ENCODE results near the gene ZBTB3. TPM values are rescaled to one million over a fixed set of nuclear protein-coding genes. Genes with fewer than 3 reads are reported as not detected.

The ZBTB3 gene
- 15.2 TPM for total RNA-seq

DNA sequence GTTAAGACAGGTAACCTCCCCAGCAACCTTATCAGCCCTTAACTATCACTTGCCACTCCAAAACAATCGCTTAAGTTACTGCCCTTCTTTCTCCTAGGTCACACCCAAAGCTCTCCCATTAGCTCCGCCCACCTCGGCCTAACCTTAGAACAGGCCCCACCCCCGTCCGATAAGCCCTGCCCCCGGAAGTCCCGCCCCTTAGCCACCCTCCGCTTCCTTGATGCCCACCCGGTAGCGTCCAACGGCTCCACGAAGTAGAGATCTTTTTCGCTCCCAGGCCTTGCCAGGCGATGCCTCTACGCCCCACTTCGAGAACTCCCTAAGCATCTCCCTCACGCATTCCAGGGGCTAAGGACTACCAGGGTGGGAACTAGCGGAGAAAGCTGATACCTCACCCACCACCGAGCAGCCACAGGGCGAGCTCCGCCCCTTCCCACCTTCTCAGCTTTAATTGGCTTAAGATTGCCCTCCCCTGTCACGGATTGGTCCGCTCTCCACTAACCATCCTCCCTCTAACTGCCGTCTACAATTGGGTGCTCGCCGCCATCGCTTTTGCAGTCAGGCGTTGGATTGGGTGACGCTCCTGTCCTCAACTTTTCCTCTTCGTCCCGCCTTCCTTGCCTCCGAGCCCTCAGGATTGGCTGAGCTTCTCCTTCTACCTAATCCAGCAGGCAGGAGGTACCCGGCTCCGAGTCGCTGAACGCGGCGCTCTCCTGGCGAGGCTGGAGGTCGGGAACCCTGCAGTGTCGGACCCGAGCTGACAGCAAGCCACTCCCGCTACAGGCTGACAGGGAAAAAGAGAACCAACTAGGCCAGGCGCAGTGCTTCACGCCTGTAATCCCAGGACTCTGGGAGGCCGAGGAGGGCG lies at the start of gene ZBTB3:
ZBTB3 (minus strand) TSS at position 425 of the 868 bp plus-strand sequence. CDS start 496 bp downstream, outside the sequence.

DNA sequence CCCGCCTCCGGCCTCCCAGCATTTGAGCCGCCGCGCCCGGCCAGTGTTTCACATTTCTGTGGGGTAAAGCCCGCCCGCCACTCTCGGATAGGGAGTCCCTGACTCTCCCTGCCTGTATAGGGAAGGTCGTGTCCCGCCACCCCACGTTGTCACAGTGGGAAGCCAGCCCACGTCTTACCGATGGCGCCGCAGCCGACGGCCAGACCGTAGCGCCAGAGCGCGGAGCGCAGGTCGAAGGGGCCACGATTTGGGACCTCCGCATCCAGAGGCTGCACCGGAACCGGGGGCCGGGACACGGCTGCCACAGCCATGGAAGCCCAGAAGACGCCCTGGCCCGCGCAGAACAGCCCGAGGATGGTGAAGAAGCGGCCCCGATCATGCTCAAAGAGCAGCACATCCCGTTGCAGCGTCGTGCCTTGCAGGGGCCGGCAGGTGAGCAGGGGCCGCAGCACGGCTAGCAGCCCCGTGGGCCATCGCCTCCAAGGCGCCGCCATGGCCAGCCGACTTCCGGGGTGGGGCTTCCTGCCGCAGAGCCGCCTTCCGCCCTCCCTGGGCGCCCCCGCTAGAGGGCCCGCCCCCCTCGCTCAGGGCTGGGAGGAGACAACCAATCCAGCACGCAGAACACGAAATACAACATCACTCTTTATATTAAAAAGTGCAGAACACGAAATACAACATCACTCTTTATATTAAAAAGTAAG lies 37.7 kb upstream of the ZBTB3 start, which contains the start of gene TMEM223:
TMEM223 (minus strand) TSS at position 506 of the 701 bp plus-strand sequence; CDS start at position 494, 12 bp downstream.

DNA sequence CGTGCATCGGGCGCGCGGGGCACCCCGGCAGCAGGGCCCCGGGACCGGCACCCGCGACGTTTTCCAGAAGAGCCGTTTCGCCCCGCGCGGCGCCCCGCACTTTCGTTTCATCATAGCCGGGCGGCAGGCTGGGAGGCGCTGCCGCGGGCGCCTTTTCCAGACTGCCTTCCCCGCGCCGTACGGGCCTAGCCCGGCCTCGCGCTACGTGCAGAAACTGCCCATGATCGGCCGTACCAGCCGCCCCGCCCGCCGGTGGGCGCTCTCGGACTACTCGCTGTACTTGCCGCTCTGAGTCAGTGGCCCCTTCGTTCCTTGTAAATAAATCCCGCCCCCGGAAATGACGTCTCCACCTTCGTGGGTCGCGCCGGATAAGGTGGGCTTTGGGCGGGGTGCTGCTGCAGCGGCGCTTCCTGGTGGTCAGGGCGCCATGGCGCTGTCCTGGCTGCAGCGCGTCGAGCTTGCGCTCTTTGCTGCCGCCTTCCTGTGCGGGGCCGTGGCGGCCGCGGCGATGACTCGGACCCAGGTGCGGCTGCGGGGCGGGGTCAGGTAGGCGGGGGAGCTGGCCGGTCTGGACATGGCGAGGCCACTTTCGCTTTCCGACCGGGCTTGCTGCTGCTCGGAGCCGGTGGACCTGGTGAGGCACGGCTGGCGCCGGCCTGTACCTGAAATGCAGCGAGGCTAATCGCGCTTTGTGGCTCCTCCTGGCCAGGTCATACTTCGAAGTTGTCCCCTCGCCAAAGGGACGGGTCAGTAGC lies 33.2 kb upstream of the ZBTB3 start, which contains the start of gene TMEM179B:
TMEM179B (plus strand) TSS at position 398 of the 755 bp plus-strand sequence; CDS start at position 428, 30 bp downstream.

DNA sequence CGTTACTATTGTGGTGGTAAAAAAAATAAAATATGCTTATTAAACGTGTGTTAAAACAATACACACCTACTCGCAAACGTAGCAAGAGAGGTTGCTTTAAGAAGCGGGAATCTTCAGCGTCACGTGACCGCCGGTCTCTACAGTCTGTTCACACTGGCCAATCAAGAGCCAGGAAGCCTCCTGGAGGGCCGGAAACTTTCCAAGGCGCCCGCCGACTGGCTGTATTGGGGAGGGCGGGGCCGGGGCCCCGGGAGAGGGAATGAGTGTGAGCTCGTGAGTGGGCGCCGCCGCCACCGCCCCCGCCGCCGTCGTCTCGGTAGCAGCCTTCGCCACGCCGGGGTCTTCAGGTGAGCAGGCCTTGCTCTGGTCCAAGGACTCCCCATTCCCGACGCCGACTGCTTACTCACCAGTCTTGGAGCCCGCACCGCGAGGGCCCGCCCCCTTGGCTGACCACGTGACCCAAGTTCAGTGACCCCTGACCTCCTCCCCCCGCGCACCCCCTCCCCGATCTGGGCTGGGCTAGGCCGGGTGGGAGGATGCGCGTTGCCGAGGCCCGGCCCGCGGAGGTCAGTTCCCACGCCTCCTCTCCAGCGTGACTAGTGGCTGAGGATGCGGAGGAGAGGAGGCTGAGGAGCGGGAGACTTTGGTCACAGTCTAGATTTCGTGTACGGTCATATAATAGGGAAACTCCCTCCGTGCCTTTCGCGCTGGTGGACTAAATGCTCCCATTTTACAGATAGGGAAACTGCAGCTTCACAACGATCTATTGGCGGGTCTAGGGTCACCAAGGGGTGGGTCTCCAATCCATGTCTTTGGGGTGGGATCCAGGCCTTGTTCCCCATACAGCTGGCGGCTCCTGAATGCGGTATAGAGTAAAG lies 17.4 kb upstream of the ZBTB3 start, which contains the start of gene TAF6L:
TAF6L (plus strand) TSS at position 253 of the 878 bp plus-strand sequence. CDS start 4,388 bp downstream, outside the sequence.

DNA sequence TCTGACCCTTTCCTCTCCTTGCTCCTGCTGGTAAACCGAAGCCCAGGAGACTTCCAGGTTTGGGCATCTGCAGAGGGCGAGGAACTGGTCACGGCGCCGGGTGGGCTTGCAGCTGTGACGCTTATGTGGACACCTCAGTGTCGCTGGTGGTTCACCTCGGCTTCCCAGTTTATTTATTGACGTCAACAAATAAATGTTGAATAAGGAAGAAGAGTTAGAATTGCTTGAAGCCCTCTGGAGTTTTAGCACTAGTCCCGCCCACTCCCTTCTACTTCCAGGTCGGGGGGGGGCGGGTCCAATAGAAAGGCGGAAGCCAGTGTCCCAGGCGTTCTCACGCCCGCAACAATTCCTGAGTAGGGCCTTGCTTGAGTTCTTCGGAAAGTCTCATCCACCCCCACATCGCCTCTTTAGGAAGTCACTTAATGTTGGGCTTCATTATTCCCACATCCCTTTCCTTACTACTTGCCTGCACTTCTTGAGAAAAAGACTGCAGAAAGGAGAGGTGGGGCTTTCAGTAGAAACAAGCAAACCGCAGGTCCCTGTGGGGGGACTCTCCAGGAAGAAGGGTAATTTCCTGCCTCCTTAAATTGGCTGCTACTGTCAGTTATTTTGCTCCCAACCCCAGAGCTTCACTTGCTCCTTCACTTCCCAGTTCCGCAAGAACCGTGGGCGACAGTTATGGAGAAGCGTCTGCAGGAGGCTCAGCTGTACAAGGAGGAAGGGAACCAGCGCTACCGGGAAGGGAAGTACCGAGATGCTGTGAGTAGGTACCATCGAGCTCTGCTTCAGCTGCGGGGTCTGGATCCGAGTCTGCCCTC lies 25.6 kb downstream of the ZBTB3 start, which contains the start of gene TTC9C:
TTC9C (plus strand) TSS at position 316 of the 818 bp plus-strand sequence; CDS start at position 679, 363 bp downstream.

DNA sequence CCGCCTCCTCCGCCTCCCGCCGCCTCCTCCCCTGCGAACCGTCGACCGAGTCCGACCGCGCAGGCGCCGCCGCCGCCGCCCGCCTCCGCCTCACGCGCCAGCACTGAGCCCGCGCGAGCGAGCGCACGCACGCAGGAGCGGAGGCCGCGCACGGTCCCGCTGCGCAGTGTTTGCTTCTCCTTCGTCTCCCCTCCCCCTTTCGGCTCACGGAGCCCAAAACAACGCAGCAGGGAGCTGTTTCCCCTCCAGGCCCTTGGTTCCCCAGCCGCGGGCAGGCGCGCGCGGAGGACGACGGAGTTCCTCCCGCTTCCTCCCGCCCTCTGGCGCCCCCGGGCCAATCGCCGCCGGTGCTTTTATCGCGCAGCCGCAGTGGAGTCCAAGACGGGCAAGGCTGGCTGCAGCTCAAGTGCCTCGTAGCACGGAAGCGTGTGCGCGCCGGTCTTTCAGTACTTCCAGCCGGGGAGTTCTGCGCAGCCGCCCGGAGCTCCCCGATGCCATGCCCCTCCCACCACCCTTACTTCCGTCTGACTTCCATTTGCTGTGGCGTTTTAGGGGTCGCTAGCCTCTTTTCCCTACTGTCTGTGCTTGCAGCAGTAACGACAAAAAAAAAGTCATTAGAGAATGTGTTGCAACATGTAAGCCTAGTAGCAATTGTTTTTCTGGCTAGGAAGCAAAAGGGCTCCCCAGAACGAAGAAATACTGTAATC lies 26.6 kb downstream of the ZBTB3 start, which contains the start of gene HNRNPUL2:
HNRNPUL2 (minus strand) TSS at position 293 of the 707 bp plus-strand sequence. CDS start 301 bp downstream, outside the sequence.

DNA sequence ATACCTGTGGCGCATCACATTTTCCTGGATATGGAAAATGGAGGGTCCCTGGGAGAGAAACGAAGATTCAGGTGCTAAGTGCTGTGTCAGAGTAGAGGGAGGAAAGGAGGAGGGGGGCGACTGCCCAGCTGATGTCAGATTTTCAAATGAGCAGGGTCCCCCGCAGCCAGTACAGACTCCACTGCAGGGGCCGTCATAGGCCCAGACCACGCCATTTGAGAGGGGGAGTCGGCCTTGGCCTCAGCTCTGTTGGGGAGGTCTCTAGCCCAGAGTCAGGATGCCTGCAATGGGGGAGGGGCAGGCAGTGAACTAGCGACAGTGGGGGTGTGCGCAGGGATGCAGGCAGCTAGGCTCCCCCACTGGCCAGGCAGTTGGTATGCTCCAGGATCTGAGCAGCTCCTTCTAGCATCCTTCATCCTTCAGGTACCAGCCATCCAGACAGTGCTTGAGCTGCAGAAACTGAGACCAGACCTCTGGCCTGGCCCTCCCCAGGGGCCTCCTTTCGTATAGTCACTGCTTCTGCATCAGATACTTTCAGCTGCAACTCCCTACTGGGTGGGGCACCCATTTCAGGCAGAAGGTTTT lies 46.6 kb downstream of the ZBTB3 start, which contains the start of the genes BSCL2 and GNG3:
BSCL2 (minus strand) TSS at position 148 of the 585 bp plus-strand sequence. CDS start 229 bp downstream, outside the sequence.
GNG3 (plus strand) TSS at position 400 of the 585 bp plus-strand sequence. CDS start 620 bp downstream, outside the sequence.

Other genes starting within 250 kb of the ZBTB3 start
- gene AHNAK, start 207.4 kb downstream of the ZBTB3 start, total RNA-seq = 410 TPM
- gene EEF1G, start 180.3 kb downstream of the ZBTB3 start, total RNA-seq = 1,400 TPM
- 13.4 TPM for gene TUT1, start 162.6 kb downstream of the ZBTB3 start, total RNA-seq
- 81.5 TPM for gene MTA2, start 152.3 kb downstream of the ZBTB3 start, total RNA-seq
- 43.8 TPM for gene EML3, start 141.4 kb downstream of the ZBTB3 start, total RNA-seq
- 86.4 TPM for gene ROM1, start 140.9 kb downstream of the ZBTB3 start, total RNA-seq
- 36.8 TPM for gene B3GAT3, start 132.2 kb downstream of the ZBTB3 start, total RNA-seq
- gene GANAB, start 107.5 kb downstream of the ZBTB3 start, total RNA-seq = 175 TPM
- gene INTS5, start 100.9 kb downstream of the ZBTB3 start, total RNA-seq = 22.4 TPM
- 29.7 TPM for gene C11orf98, start 89.0 kb downstream of the ZBTB3 start, total RNA-seq
- 4.7 TPM for gene CSKMT, start 88.8 kb downstream of the ZBTB3 start, total RNA-seq
- 6.5 TPM for gene UQCC3, start 82.5 kb downstream of the ZBTB3 start, total RNA-seq
- gene LBHD1, start 81.9 kb downstream of the ZBTB3 start, total RNA-seq = 6.0 TPM
- gene UBXN1, start 75.1 kb downstream of the ZBTB3 start, total RNA-seq = 88.9 TPM
- gene LRRN4CL, start 64.6 kb downstream of the ZBTB3 start, total RNA-seq = 12.4 TPM
- gene BSCL2, start 46.7 kb downstream of the ZBTB3 start, total RNA-seq = 44.1 TPM
- gene GNG3, start 46.5 kb downstream of the ZBTB3 start, total RNA-seq = 3.0 TPM
- 27.4 TPM for gene HNRNPUL2, start 26.7 kb downstream of the ZBTB3 start, total RNA-seq
- gene TTC9C, start 25.7 kb downstream of the ZBTB3 start, total RNA-seq = 19.2 TPM
- gene POLR2G, start 7.4 kb upstream of the ZBTB3 start, total RNA-seq = 58.8 TPM
- gene TAF6L, start 17.2 kb upstream of the ZBTB3 start, total RNA-seq = 20.5 TPM
- 20.0 TPM for gene TMEM179B, start 33.2 kb upstream of the ZBTB3 start, total RNA-seq
- 19.8 TPM for gene TMEM223, start 37.8 kb upstream of the ZBTB3 start, total RNA-seq
- gene NXF1, start 51.3 kb upstream of the ZBTB3 start, total RNA-seq = 67.8 TPM
- 38.0 TPM for gene STX5, start 77.9 kb upstream of the ZBTB3 start, total RNA-seq
- not detected for gene TEX54, start 78.7 kb upstream of the ZBTB3 start, total RNA-seq
- gene WDR74, start 85.4 kb upstream of the ZBTB3 start, total RNA-seq = 25.9 TPM
- 115 TPM for gene SLC3A2, start 126.7 kb upstream of the ZBTB3 start, total RNA-seq
- 0.71 TPM for gene CHRM1, start 167.2 kb upstream of the ZBTB3 start, total RNA-seq
- gene SLC22A6, start 230.8 kb upstream of the ZBTB3 start, total RNA-seq = 0.88 TPM